Sigmoid colon (tissue), 3 donors: ENCODE data around the gene GALT.

Experiments used
- CTCF ChIP-seq, 4 experiments: fragments of 450-650 bp in 3 of 4; fragments of 200-600 bp in 1 of 4; IDR thresholded peaks; one replicate each; pipeline ENCODE4 v1.5.1; 2016 to 2019; ENCODE audit warnings: antibody characterized with exemption in 4 of 4, mild to moderate bottlenecking in 3 of 4, moderate library complexity in 2 of 4
- POLR2A ChIP-seq, 2 donors: fragments of 450-650 bp; IDR thresholded peaks; one replicate each; pipeline ENCODE4 v1.6.1; 2016; ENCODE audit warnings: antibody characterized with exemption in 2 of 2, mild to moderate bottlenecking in 2 of 2, moderate library complexity in 2 of 2

GRCh38 chr9:34633851-34634550, 12.5 kb upstream of the GALT start:
- TF ChIP-seq CTCF (IDR thresholded peaks at IDR 0.05) (peak; percentile 77 to 83 (median 81)), POLR2A (IDR thresholded peaks at IDR 0.05) (no peak)
